HepG2 (cell line): ENCODE data around the gene SUSD3. TPM values are rescaled to one million over a fixed set of nuclear protein-coding genes. Genes with fewer than 3 reads are reported as not detected.

Source experiments
- CREB3 ChIP-seq: sonication (generic); formaldehyde crosslinking; IDR thresholded peaks from 2 replicates; pipeline ENCODE4 v1.5.0; 2020; ENCODE audit warnings: missing genetic modification reagents
- GABPB1 ChIP-seq: IDR thresholded peaks from 2 replicates; pipeline ENCODE4 v1.6.1; 2016; ENCODE audit warnings: mild to moderate bottlenecking, missing genetic modification reagents, moderate library complexity, missing compliant biosample characterization
- HINFP ChIP-seq: sonication (generic); formaldehyde crosslinking; IDR thresholded peaks from 2 replicates; pipeline ENCODE4 v1.4.0; 2020; ENCODE audit warnings: low read depth, mild to moderate bottlenecking, missing genetic modification reagents
- KDM3A ChIP-seq: IDR thresholded peaks from 2 replicates; pipeline ENCODE4 v1.6.1; 2018; ENCODE audit warnings: low read depth, missing compliant biosample characterization
- MIER3 ChIP-seq: IDR thresholded peaks from 2 replicates; pipeline ENCODE4 v1.6.1; 2016; ENCODE audit warnings: missing compliant biosample characterization, borderline replicate concordance
- NCOA2 ChIP-seq: sonication (generic); formaldehyde crosslinking; IDR thresholded peaks from 2 replicates; pipeline ENCODE4 v1.8.0; 2022; ENCODE audit warnings: inconsistent platforms
- PHF21A ChIP-seq: sonication (generic); formaldehyde crosslinking; IDR thresholded peaks from 2 replicates; pipeline ENCODE4 v1.5.0; 2020; ENCODE audit warnings: mild to moderate bottlenecking, missing genetic modification reagents
- SIN3A ChIP-seq: IDR thresholded peaks from 2 replicates; pipeline ENCODE4 v1.6.1; 2011; ENCODE audit warnings: low read depth, mild to moderate bottlenecking, control low read depth, low read length, borderline replicate concordance
- USF2 ChIP-seq, 2 experiments: sonication (generic) in 1 of 2; formaldehyde crosslinking in 1 of 2; IDR thresholded peaks; 2 replicates each; pipeline versions ENCODE4 v1.5.1 to v1.6.1; 2011 to 2020; ENCODE audit warnings: borderline replicate concordance in 1 of 2, low read depth in 1 of 2, low read length in 1 of 2, mild to moderate bottlenecking in 1 of 2, missing genetic modification reagents in 1 of 2, moderate library complexity in 1 of 2
- XRCC5 ChIP-seq: fragments of 200-400 bp; formaldehyde crosslinking; optimal IDR thresholded peaks from 2 replicates; pipeline ENCODE3; 2017; ENCODE audit warnings: mild to moderate bottlenecking, low read length
- ZBTB49 ChIP-seq: sonication (generic); formaldehyde crosslinking; IDR thresholded peaks from 2 replicates; pipeline ENCODE4 v1.4.0; 2020; ENCODE audit warnings: missing genetic modification reagents, borderline replicate concordance
- ZNF614 ChIP-seq: IDR thresholded peaks from 2 replicates; pipeline ENCODE4 v1.6.1; 2018; ENCODE audit warnings: missing biosample characterization, missing genetic modification reagents, inconsistent platforms, borderline replicate concordance
- ZNF687 ChIP-seq: sonication (generic); formaldehyde crosslinking; IDR thresholded peaks from 2 replicates; pipeline ENCODE4 v1.5.1; 2020; ENCODE audit warnings: mild to moderate bottlenecking, missing genetic modification reagents, moderate library complexity
- ZNF766 ChIP-seq: sonication (generic); formaldehyde crosslinking; IDR thresholded peaks from 2 replicates; pipeline ENCODE4 v1.5.0; 2020; ENCODE audit warnings: missing genetic modification reagents, borderline replicate concordance
- polyA plus RNA-seq, 8 experiments: library from polyadenylated mRNA; depleted of rRNA in 3 of 8; stranded (reverse) in 7 of 8; unstranded in 1 of 8; fragments of >200 nt; fragmentation: Illumina TruSeq in 4 of 8; extraction: Trizol in 4 of 8; gene quantifications; 2 replicates each; pipeline versions ENCODE4 v1.2.1 to v1.2.3, GENCODE V29; 2011 to 2016; ENCODE audit warnings: low read depth in 4 of 8, missing spikeins in 1 of 8, mixed read lengths in 1 of 8; ENCODE audit not compliant: insufficient read depth in 1 of 8
- total RNA-seq, 5 experiments: library from RNA; depleted of rRNA; stranded (reverse); fragments of >200 nt; fragmentation: Illumina TruSeq; extraction: Trizol; gene quantifications; 2 replicates each; pipeline ENCODE4 v1.2.3, GENCODE V29; 2016; ENCODE audit warnings: low read depth in 1 of 5

Gene SUSD3
- total and polyA plus RNA-seq, 2 of the 13 experiments (the other 11 are each of a cell fraction or from before 2014, with no cell fraction given), result 7.0 to 9.1 TPM

- TF ChIP-seq ZBTB49 (CRISPR knock-in tag) (no peak), SIN3A (peak; percentile 55; the same call in 1 of the 2 replicates), NCOA2 (CRISPR knock-in tag) (0 out of 2 replicates have a peak, but pooled peaks have one; percentile 59), ZNF766 (CRISPR knock-in tag) (no peak), ZNF687 (peak; percentile 90), HINFP (CRISPR knock-in tag) (peak; percentile 33; the same call in 1 of the 2 replicates), XRCC5 (peak; percentile 43), GABPB1 (peak; percentile 82), MIER3 (peak; percentile 56), USF2 (IDR thresholded peaks at IDR 0.05; ENCODE audit: low read depth, low read length) (no peak), USF2 (CRISPR knock-in tag; IDR thresholded peaks at IDR 0.05; ENCODE audit: borderline replicate concordance) (no peak), CREB3 (CRISPR knock-in tag) (no peak), ZNF614 (CRISPR knock-in tag) (peak; percentile 65; the same call in 1 of the 2 replicates), KDM3A (CRISPR knock-in tag) (0 out of 2 replicates have a peak, but pooled peaks have one; percentile 65), PHF21A (CRISPR knock-in tag) (peak; percentile 68; the same call in 1 of the 2 replicates)
Observed at GRCh38 chr9:93116072-93116961, 57.8 kb downstream of the SUSD3 start (continued).
